Measurements from ENCODE around the gene SUCO.

Gene SUCO

GRCh38 chr1:172654535-172654934, 121.6 kb downstream of the SUCO start:
- no peak for DNase-seq

GRCh38 chr1:172656576-172656975, 123.6 kb downstream of the SUCO start:
- DNase-seq: no peak

- no peak for DNase-seq
These were observed 124.6 kb downstream of the SUCO start for GRCh38 chr1:172657586-172657985.

GRCh38 chr1:172658871-172659453, 126.0 kb downstream of the SUCO start, which contains the start of gene FASLG:
FASLG (plus strand) TSS chr1:172659103; CDS start chr1:172659202, 99 bp downstream.
- no peak for DNase-seq

GRCh38 chr1:172661107-172661506, 128.2 kb downstream of the SUCO start:
- DNase-seq: no peak

Measured in SIG-M5 (cell line).